ENCODE data around the gene F12.
"Not testable (repeated sequence)": the region's sequence is repeated elsewhere in the genome, so short reads cannot be mapped to it uniquely, and the experiment has no call there.

The F12 gene

GRCh38 chr5:177421062-177421798 is 11.9 kb upstream of the F12 start:
- in situ Hi-C loops (cut with HindIII; ENCODE audit: low sequenced_read_pairs), result no loop called here

- in situ Hi-C loops (cut with HindIII; ENCODE audit: low sequenced_read_pairs), result not testable (repeated sequence)
These were observed 11.1 kb upstream of the F12 start for GRCh38 chr5:177420472-177420871.

GRCh38 chr5:177419046-177419445 is 9.7 kb upstream of the F12 start:
- in situ Hi-C loops (cut with HindIII; ENCODE audit: low sequenced_read_pairs), result no loop called here

GRCh38 chr5:177417081-177417480 is 7.7 kb upstream of the F12 start:
- in situ Hi-C loops (cut with HindIII; ENCODE audit: low sequenced_read_pairs), result not testable (repeated sequence)

GRCh38 chr5:177414481-177414880 is 5.1 kb upstream of the F12 start:
- in situ Hi-C loops (cut with HindIII; ENCODE audit: low sequenced_read_pairs), result no loop called here

GRCh38 chr5:177412603-177413233 is 3.4 kb upstream of the F12 start:
- in situ Hi-C loops (cut with HindIII; ENCODE audit: low sequenced_read_pairs), result no loop called here

GRCh38 chr5:177410575-177410974 is 1.2 kb upstream of the F12 start:
- in situ Hi-C loops (cut with HindIII; ENCODE audit: low sequenced_read_pairs), result no loop called here

- in situ Hi-C loops (cut with HindIII; ENCODE audit: low sequenced_read_pairs), result loop anchor here (5.0 kb wide), 2 partner anchors 41 to 44 kb away; partner anchors contain the start of gene PRR7
These were observed 3.6 kb downstream of the F12 start for GRCh38 chr5:177405805-177406204.

- in situ Hi-C loops (cut with HindIII; ENCODE audit: low sequenced_read_pairs), result loop anchor here (5.0 kb wide), 2 partner anchors 42 to 43 kb away; partner anchors contain the start of gene PRR7
These were observed 4.1 kb downstream of the F12 start for GRCh38 chr5:177405312-177405711.

GRCh38 chr5:177404641-177405179 is 4.7 kb downstream of the F12 start:
- in situ Hi-C loops (cut with HindIII; ENCODE audit: low sequenced_read_pairs), result loop anchor here (5.0 kb wide), 2 partner anchors 42 to 43 kb away; partner anchors contain the start of gene PRR7

- in situ Hi-C loops (cut with HindIII; ENCODE audit: low sequenced_read_pairs), result no loop called here
These were observed 5.3 kb downstream of the F12 start for GRCh38 chr5:177403792-177404640.

- in situ Hi-C loops (cut with HindIII; ENCODE audit: low sequenced_read_pairs), result no loop called here
These were observed 6.1 kb downstream of the F12 start for GRCh38 chr5:177403102-177403791.

GRCh38 chr5:177402271-177403043 is 6.9 kb downstream of the F12 start:
- in situ Hi-C loops (cut with HindIII; ENCODE audit: low sequenced_read_pairs), result no loop called here

GRCh38 chr5:177399997-177400868 is 9.1 kb downstream of the F12 start, which contains the start of gene PFN3:
Gene PFN3 (minus strand): TSS chr5:177400661. CDS start chr5:177400576, 85 bp downstream.
- in situ Hi-C loops (cut with HindIII; ENCODE audit: low sequenced_read_pairs), result no loop called here

GRCh38 chr5:177397875-177398390 is 11.4 kb downstream of the F12 start:
- in situ Hi-C loops (cut with HindIII; ENCODE audit: low sequenced_read_pairs), result no loop called here

GRCh38 chr5:177396807-177397206 is 12.6 kb downstream of the F12 start:
- in situ Hi-C loops (cut with HindIII; ENCODE audit: low sequenced_read_pairs), result no loop called here

- in situ Hi-C loops (cut with HindIII; ENCODE audit: low sequenced_read_pairs), result no loop called here
These were observed 13.3 kb downstream of the F12 start for GRCh38 chr5:177396078-177396477.

GRCh38 chr5:177393990-177394389 is 15.4 kb downstream of the F12 start:
- in situ Hi-C loops (cut with HindIII; ENCODE audit: low sequenced_read_pairs), result no loop called here
